Measurements from ENCODE around the gene TBATA.

Gene TBATA, protein sequence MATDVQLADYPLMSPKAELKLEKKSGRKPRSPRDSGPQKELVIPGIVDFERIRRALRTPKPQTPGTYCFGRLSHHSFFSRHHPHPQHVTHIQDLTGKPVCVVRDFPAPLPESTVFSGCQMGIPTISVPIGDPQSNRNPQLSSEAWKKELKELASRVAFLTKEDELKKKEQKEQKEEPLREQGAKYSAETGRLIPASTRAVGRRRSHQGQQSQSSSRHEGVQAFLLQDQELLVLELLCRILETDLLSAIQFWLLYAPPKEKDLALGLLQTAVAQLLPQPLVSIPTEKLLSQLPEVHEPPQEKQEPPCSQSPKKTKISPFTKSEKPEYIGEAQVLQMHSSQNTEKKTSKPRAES

GRCh38 chr10:70785190-70785589 is at the start of gene TBATA:
TSS of gene TBATA (minus strand) at chr10:70785377. CDS start at chr10:70783379, 1,998 bp downstream.
- no peak for DNase-seq (ENCODE audit: low read depth)
- TF ChIP-seq, protein P1, sequence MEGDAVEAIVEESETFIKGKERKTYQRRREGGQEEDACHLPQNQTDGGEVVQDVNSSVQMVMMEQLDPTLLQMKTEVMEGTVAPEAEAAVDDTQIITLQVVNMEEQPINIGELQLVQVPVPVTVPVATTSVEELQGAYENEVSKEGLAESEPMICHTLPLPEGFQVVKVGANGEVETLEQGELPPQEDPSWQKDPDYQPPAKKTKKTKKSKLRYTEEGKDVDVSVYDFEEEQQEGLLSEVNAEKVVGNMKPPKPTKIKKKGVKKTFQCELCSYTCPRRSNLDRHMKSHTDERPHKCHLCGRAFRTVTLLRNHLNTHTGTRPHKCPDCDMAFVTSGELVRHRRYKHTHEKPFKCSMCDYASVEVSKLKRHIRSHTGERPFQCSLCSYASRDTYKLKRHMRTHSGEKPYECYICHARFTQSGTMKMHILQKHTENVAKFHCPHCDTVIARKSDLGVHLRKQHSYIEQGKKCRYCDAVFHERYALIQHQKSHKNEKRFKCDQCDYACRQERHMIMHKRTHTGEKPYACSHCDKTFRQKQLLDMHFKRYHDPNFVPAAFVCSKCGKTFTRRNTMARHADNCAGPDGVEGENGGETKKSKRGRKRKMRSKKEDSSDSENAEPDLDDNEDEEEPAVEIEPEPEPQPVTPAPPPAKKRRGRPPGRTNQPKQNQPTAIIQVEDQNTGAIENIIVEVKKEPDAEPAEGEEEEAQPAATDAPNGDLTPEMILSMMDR (conservative IDR thresholded peaks at IDR 0.05; ENCODE audit: control insufficient read depth, insufficient read depth, low read depth, low read length), result no peak

GRCh38 chr10:70834441-70835151 is 49.4 kb upstream of the TBATA start:
- no peak overlapping the region for H3K4me3 ChIP-seq (ENCODE audit: control insufficient read depth, low read depth, low read length)
- TF ChIP-seq, protein P1 (conservative IDR thresholded peaks at IDR 0.05; ENCODE audit: control insufficient read depth, insufficient read depth, low read depth, low read length), result no peak
- no peak for DNase-seq (ENCODE audit: low read depth)

More at GRCh38 chr10:70785190-70785589, at the start of gene TBATA:
- no peak within 1 kb of the TSS for H3K4me3 ChIP-seq (ENCODE audit: control insufficient read depth, low read depth, low read length)

GRCh38 chr10:70834021-70834420 is 48.8 kb upstream of the TBATA start:
- no peak overlapping the region for H3K4me3 ChIP-seq (ENCODE audit: control insufficient read depth, low read depth, low read length)
- TF ChIP-seq, protein P1 (conservative IDR thresholded peaks at IDR 0.05; ENCODE audit: control insufficient read depth, insufficient read depth, low read depth, low read length), result no peak
- no peak for DNase-seq (ENCODE audit: low read depth)

DNA sequence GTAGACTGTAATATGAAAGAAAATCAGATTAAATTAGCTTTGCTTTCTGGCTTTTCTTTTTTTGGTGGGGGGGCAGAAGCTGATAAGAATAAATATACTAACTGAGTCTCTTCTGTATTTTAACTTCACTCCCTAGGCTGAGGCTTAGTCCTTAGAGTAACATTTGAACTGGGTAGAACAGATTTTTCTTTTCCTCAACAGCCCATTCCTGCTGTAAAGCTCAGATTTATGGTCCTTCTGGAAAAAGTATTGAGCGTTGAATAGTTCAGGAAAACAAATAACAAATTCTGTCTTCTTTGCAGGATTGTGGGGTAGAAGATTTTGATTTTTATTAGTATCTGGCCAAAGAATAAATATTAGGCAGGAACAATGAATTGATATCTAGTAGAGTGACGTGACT is 48.4 kb upstream of the TBATA start:
- DNase-seq (ENCODE audit: low read depth), result no peak
- TF ChIP-seq, protein P1 (conservative IDR thresholded peaks at IDR 0.05; ENCODE audit: control insufficient read depth, insufficient read depth, low read depth, low read length), result no peak
- no peak overlapping the region for H3K4me3 ChIP-seq (ENCODE audit: control insufficient read depth, low read depth, low read length)

- DNase-seq (ENCODE audit: low read depth), result peak; percentile 92
- TF ChIP-seq, protein P1 (conservative IDR thresholded peaks at IDR 0.05; ENCODE audit: control insufficient read depth, insufficient read depth, low read depth, low read length), result no peak
- H3K4me3 ChIP-seq (ENCODE audit: control insufficient read depth, low read depth, low read length), result no peak overlapping the region
Observed at GRCh38 chr10:70832852-70833528, 47.8 kb upstream of the TBATA start.

GRCh38 chr10:70832221-70832620 is 47.0 kb upstream of the TBATA start:
- TF ChIP-seq, protein P1 (conservative IDR thresholded peaks at IDR 0.05; ENCODE audit: control insufficient read depth, insufficient read depth, low read depth, low read length), result no peak
- no peak overlapping the region for H3K4me3 ChIP-seq (ENCODE audit: control insufficient read depth, low read depth, low read length)
- no peak for DNase-seq (ENCODE audit: low read depth)

Data from fibroblast of mammary gland (primary cell).